ENCODE data around the gene LDLRAP1. TPM values are rescaled to one million over a fixed set of nuclear protein-coding genes. Genes with fewer than 3 reads are reported as not detected.

LDLRAP1 gene
- total and polyA plus RNA-seq, 9 donors: 9.1 to 17.4 (median 13.1) TPM

DNA sequence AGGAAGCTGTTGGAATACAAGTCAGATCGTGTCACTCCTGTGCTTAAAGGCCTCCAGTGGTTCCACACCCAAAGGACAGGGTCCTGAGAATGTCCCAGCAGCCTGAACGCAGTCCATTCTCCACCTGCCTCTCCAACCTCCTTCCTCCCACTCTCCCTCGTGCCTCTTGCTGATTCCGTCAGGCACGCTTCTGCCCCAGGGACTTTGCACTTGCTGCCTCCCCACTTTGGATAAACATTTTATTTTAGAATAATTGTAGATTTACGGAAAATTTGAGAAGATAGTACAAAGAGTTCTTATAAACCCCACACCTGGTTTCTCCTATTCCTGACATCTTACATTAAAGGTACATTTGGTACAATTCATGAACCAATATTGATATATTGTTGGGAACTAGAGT, 28.4 kb upstream of the LDLRAP1 start:
- no peak overlapping the region for H3K27ac ChIP-seq
- 71 to 78% (median 74%) methylated on average over 6 of the region's 6 CpGs for WGBS, 3 donors
- H3K4me1 ChIP-seq (ENCODE audit: insufficient read depth): no peaks in the 10 kb centered on the region
- H3K36me3 ChIP-seq: no peaks in the 10 kb centered on the region
- H3K9me3 ChIP-seq: no peaks in the 10 kb centered on the region
- TF ChIP-seq, protein P1, sequence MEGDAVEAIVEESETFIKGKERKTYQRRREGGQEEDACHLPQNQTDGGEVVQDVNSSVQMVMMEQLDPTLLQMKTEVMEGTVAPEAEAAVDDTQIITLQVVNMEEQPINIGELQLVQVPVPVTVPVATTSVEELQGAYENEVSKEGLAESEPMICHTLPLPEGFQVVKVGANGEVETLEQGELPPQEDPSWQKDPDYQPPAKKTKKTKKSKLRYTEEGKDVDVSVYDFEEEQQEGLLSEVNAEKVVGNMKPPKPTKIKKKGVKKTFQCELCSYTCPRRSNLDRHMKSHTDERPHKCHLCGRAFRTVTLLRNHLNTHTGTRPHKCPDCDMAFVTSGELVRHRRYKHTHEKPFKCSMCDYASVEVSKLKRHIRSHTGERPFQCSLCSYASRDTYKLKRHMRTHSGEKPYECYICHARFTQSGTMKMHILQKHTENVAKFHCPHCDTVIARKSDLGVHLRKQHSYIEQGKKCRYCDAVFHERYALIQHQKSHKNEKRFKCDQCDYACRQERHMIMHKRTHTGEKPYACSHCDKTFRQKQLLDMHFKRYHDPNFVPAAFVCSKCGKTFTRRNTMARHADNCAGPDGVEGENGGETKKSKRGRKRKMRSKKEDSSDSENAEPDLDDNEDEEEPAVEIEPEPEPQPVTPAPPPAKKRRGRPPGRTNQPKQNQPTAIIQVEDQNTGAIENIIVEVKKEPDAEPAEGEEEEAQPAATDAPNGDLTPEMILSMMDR (IDR thresholded peaks at IDR 0.05): no peak
- no peak for TF ChIP-seq EP300 (IDR thresholded peaks at IDR 0.05)
- no peak for TF ChIP-seq POLR2A (IDR thresholded peaks at IDR 0.05)
- intact Hi-C loops (cut with DNase I): no loop called here
- DNase-seq: peak in 1 of 5 donors; percentile 14
- H3K4me3 ChIP-seq: no peak overlapping the region
- no peaks in the 10 kb centered on the region for H3K27me3 ChIP-seq

DNA sequence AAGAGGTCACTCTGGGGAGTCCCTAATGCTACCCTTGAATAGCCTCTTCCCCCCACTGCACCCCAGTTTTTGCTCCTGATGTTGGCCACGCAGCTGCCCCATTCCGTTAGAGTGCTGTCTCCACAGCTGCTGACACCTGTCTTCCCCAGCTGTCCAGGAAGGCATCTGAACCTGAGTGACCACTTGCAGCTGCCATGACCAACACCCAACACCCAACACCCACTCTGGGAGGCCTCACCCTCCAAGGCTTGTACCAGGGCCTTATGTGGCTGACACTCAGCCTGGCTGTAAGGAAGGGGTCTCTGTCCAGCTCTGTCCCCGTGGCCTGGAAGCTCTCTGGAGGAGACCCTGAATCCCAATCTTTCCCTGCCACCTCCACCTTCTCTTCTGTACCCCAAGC, 26.7 kb upstream of the LDLRAP1 start:
- TF ChIP-seq, protein P1 (IDR thresholded peaks at IDR 0.05): no peak
- TF ChIP-seq POLR2A (IDR thresholded peaks at IDR 0.05) (no peak), EP300 (IDR thresholded peaks at IDR 0.05) (no peak)
- Histone ChIP-seq H3K27ac (no peak overlapping the region), H3K4me1 (ENCODE audit: insufficient read depth) (no peaks in the 10 kb centered on the region), H3K36me3 (no peaks in the 10 kb centered on the region), H3K27me3 (no peaks in the 10 kb centered on the region), H3K4me3 (no peak overlapping the region), H3K9me3 (no peaks in the 10 kb centered on the region)
- intact Hi-C loops (cut with DNase I): no loop called here
- WGBS, 3 donors: 81 to 93% (median 89%) methylated on average over 3 of the region's 3 CpGs
- no peak for DNase-seq

DNA sequence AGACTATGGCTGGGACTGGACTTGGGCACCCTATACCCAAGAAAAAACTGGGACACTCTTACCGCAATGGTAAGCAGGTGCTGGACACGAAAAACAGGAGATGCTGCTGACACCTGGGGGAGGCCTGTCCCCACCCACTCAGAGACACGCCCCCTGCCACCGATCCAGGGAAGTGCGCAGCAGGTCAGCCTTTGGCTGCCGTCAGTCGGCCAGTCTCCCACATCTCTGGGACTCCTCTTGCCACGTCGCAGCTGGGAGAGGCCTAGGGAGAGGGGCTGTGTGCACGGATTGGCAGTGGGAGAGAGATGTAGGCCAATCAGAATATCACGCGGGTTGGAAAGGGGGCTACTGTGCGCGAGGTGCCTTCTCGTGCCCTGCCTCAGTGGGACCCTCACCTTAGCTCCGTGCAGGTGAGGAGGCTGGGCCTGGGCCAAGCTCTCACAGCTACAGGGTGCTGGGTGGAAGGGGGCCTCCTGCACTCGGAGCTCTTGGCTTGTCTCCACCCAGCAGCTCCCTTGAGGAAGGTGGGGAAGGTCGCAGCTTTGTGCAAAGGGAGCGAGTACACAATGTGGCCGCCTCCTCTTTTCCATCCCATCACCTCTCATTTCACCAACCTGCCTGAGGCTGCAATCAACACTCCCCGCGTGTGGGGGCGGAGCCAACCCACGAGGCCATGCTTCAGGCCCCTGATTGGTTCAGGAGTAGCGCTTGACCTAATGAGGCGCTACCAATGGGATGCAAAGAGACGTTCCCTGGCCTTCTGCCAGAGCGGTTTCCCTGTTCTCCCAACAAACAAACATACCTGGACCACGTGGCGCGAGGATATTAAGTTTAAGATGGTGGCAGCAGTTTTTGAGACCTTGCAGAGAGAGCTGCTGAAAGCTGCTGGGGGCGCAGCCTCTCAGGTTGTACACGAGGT, 25.7 kb upstream of the LDLRAP1 start:
- Histone ChIP-seq H3K4me3 (no peak overlapping the region), H3K36me3 (no peaks in the 10 kb centered on the region), H3K27ac (no peak overlapping the region), H3K27me3 (no peaks in the 10 kb centered on the region), H3K9me3 (no peaks in the 10 kb centered on the region), H3K4me1 (ENCODE audit: insufficient read depth) (no peaks in the 10 kb centered on the region)
- no peak for DNase-seq
- intact Hi-C loops (cut with DNase I): no loop called here
- WGBS, 3 donors: 69 to 80% (median 75%) methylated on average over 33 of the region's 33 CpGs
- TF ChIP-seq EP300 (IDR thresholded peaks at IDR 0.05) (no peak), POLR2A (IDR thresholded peaks at IDR 0.05) (no peak)
- TF ChIP-seq, protein P1 (IDR thresholded peaks at IDR 0.05): no peak

DNA sequence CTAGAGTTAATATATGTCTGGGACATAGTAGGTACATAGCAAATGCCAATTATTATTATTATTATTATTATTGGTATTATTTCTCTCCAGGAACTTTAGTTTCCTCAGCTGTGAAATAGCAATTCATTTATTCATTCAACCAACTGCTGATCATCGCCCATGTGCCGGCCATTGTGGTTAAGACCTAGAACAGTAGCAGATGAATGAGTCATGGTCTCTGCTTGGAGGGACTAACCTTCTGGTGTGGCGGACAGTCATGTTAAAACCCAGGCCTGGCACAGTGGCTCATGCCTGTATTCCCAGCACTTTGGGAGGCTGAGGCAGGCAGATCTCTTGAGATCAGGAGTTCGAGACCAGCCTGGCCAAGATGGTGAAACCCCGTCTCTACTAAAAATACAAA, 23.8 kb upstream of the LDLRAP1 start:
- no peak for DNase-seq
- Histone ChIP-seq H3K27ac (no peak overlapping the region), H3K9me3 (no peaks in the 10 kb centered on the region), H3K36me3 (no peaks in the 10 kb centered on the region), H3K27me3 (no peaks in the 10 kb centered on the region), H3K4me1 (ENCODE audit: insufficient read depth) (no peaks in the 10 kb centered on the region), H3K4me3 (no peak overlapping the region)
- 86 to 91% (median 90%) methylated on average over 5 of the region's 5 CpGs for WGBS, 3 donors
- TF ChIP-seq, protein P1 (IDR thresholded peaks at IDR 0.05): no peak
- TF ChIP-seq POLR2A (IDR thresholded peaks at IDR 0.05) (no peak), EP300 (IDR thresholded peaks at IDR 0.05) (no peak)
- intact Hi-C loops (cut with DNase I): loop anchor here (5.0 to 10.0 kb wide), 3 partner anchors 112 to 117 kb away; no protein-coding TSS in a partner anchor
